Nephron progenitor cell (in vitro differentiated cells): Measurements from ENCODE around the gene CORO1A.

Experiments used
- DNase-seq: peaks from one replicate; pipeline ENCODE4 v3.0.0; 2021
- H3K27ac Mint-ChIP-seq: 2 replicates; pipeline ENCODE4 v1.8.0; 2021; ENCODE audit warnings: mild to moderate bottlenecking, moderate library complexity, mixed read lengths
- H3K27me3 Mint-ChIP-seq: 2 replicates; pipeline ENCODE4 v1.8.0; 2021; ENCODE audit warnings: mild to moderate bottlenecking, low read depth, mixed read lengths; ENCODE audit not compliant: poor library complexity
- H3K36me3 Mint-ChIP-seq: 2 replicates; pipeline ENCODE4 v1.8.0; 2021; ENCODE audit warnings: low read depth, mixed read lengths
- H3K4me1 Mint-ChIP-seq: 2 replicates; pipeline ENCODE4 v1.8.0; 2021; ENCODE audit warnings: mixed read lengths
- H3K4me3 Mint-ChIP-seq: 2 replicates; pipeline ENCODE4 v1.8.0; 2021; ENCODE audit warnings: mild to moderate bottlenecking, moderate library complexity, mixed read lengths
- H3K9me3 Mint-ChIP-seq: 2 replicates; pipeline ENCODE4 v1.8.0; 2021; ENCODE audit warnings: mild to moderate bottlenecking, moderate library complexity, mixed read lengths
- TF ChIP-seq, protein P1 (sequence below): fragments of 200-600 bp; sonication (generic); IDR thresholded peaks from 2 replicates; pipeline ENCODE4 v1.5.0; 2021; ENCODE audit warnings: antibody characterized with exemption

CORO1A gene

DNA sequence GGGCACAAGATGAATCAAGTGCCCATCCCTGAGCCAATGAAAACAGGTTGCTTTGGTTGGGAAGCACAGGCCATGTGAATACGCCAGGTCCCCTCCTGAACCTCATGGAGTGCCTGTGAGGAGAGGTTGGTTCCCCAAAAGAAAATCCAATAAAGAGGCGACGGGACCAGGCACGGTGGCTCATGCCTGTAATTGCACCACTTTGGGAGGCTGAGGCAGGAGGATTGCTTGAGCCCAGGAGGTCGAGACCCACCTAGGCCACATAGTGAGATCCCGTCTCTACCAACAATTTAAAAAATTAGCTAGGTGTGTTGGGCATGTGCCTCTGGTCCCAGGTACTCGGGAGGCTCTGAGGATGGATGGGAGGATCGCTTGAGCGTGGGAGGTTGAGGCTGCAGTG is 3.5 kb upstream of the CORO1A start:
- H3K36me3 Mint-ChIP-seq, result no peaks in the 10 kb centered on the region
- no peak overlapping the region for H3K27ac Mint-ChIP-seq
- no peak overlapping the region for H3K4me3 Mint-ChIP-seq
- peaks cover 29% of the 10 kb centered on the region for H3K27me3 Mint-ChIP-seq
- H3K9me3 Mint-ChIP-seq, result no peaks in the 10 kb centered on the region
- TF ChIP-seq, protein P1, sequence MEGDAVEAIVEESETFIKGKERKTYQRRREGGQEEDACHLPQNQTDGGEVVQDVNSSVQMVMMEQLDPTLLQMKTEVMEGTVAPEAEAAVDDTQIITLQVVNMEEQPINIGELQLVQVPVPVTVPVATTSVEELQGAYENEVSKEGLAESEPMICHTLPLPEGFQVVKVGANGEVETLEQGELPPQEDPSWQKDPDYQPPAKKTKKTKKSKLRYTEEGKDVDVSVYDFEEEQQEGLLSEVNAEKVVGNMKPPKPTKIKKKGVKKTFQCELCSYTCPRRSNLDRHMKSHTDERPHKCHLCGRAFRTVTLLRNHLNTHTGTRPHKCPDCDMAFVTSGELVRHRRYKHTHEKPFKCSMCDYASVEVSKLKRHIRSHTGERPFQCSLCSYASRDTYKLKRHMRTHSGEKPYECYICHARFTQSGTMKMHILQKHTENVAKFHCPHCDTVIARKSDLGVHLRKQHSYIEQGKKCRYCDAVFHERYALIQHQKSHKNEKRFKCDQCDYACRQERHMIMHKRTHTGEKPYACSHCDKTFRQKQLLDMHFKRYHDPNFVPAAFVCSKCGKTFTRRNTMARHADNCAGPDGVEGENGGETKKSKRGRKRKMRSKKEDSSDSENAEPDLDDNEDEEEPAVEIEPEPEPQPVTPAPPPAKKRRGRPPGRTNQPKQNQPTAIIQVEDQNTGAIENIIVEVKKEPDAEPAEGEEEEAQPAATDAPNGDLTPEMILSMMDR, result no peak
- no peak for DNase-seq
- H3K4me1 Mint-ChIP-seq, result peaks cover 9% of the 10 kb centered on the region

DNA sequence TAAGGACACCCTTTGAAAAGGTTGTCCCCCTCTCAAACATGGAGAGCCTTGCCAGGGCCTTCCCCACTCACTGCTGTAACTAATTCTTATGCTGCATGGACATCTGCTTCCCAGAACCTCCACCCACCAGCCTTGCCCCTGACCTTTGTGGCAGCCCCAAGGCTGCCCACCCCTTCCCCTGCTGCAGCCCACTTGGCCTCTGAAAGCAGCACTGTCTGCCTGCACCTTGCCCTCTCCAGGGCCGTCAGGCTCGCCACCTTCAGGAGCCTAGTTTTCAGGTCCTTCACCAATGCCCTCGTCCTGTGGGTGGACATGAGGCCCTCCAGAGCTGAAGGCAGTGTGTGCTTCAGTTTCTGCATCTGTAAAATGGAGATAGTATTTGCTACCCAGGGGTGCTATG is 2.7 kb upstream of the CORO1A start:
- H3K4me3 Mint-ChIP-seq, result no peak overlapping the region
- DNase-seq, result no peak
- no peaks in the 10 kb centered on the region for H3K9me3 Mint-ChIP-seq

DNA sequence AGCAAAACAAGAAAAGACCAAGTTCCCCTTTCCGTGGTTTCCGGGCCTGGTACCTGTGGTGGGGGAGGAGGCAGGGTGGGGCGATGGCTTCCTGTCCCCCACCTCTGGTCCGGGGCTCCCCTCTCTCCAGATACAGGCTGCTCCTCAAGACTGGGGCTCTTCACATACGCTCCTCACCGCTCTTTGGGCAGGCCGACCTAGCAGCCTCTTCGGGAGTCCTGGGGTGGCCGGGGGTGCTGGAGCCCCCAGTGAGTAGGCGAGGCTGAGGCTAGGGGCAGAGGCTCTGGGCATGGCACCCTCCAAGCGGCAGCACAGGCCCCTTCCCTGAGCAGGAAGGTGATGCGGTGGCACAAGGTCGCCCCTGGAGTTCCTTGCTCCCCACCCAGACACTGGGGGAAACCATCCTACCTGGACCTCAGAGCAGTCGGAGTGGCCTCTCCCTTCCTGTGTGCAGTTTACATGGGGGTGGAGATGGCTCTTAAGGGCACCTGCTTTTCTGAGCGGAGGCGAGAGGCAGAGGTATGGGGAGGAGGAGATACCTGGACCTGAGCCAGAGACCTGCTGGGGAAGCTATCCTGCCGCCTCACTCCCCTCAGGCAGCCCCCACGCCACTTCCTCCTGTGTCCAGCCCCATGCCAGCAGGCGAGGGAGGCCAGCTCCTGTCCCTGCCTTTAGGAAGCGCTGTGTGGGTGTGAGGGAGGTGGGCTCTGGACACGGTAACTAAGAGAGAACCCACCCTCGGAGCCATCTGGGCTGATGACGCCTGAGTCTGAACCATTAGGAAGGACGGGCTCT is 891 bp downstream of the CORO1A start:
- H3K9me3 Mint-ChIP-seq, result no peaks in the 10 kb centered on the region
- peak; percentile 5 for DNase-seq
- TF ChIP-seq, protein P1, result no peak
- no peaks in the 10 kb centered on the region for H3K36me3 Mint-ChIP-seq
- peaks cover 25% of the 10 kb centered on the region for H3K27me3 Mint-ChIP-seq
- H3K4me1 Mint-ChIP-seq, result peaks cover 9% of the 10 kb centered on the region
- H3K4me3 Mint-ChIP-seq, result peak overlapping the region; percentile 66
- H3K27ac Mint-ChIP-seq, result no peak overlapping the region

More for the DNA sequence above, 2.7 kb upstream of the CORO1A start:
- no peaks in the 10 kb centered on the region for H3K36me3 Mint-ChIP-seq
- H3K4me1 Mint-ChIP-seq, result peaks cover 9% of the 10 kb centered on the region
- TF ChIP-seq, protein P1, result no peak
- H3K27me3 Mint-ChIP-seq, result peaks cover 29% of the 10 kb centered on the region
- no peak overlapping the region for H3K27ac Mint-ChIP-seq

DNA sequence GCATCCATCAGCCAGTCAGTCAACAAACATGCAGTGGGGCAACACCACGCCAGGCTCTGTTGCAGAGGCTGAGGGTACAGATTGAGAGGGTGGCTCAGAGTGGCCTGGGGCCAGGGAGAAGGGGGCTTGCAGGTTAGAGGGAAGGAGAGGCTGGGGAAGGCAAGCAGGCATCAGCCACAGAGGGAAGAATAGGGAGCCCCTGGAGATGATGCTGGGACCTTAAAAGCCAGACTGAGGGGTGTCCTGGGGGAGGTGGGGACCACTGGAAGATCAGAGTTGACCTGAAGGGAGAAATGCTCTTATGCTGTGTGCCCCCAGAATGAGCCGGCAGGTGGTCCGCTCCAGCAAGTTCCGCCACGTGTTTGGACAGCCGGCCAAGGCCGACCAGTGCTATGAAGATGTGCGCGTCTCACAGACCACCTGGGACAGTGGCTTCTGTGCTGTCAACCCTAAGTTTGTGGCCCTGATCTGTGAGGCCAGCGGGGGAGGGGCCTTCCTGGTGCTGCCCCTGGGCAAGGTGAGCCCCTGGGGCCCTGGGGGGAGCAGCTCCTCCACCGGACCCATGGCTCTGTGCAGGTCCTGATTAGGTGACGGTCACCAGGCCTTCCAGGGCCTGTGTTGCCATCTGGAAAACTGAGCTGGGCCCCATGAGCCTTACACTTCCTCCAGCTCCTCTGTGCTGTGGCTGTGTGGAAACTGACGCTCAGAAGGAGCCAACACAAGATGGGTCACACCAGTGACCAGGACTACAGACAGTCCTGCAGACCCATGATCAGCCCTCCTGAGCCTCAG is 1.7 kb downstream of the CORO1A start:
- DNase-seq, result peak; percentile 9
- H3K27me3 Mint-ChIP-seq, result peaks cover 19% of the 10 kb centered on the region
- no peaks in the 10 kb centered on the region for H3K36me3 Mint-ChIP-seq
- peak overlapping the region; percentile 16 for H3K4me3 Mint-ChIP-seq
- H3K4me1 Mint-ChIP-seq, result peaks cover 9% of the 10 kb centered on the region
- TF ChIP-seq, protein P1, result no peak
- no peaks in the 10 kb centered on the region for H3K9me3 Mint-ChIP-seq
- no peak overlapping the region for H3K27ac Mint-ChIP-seq

DNA sequence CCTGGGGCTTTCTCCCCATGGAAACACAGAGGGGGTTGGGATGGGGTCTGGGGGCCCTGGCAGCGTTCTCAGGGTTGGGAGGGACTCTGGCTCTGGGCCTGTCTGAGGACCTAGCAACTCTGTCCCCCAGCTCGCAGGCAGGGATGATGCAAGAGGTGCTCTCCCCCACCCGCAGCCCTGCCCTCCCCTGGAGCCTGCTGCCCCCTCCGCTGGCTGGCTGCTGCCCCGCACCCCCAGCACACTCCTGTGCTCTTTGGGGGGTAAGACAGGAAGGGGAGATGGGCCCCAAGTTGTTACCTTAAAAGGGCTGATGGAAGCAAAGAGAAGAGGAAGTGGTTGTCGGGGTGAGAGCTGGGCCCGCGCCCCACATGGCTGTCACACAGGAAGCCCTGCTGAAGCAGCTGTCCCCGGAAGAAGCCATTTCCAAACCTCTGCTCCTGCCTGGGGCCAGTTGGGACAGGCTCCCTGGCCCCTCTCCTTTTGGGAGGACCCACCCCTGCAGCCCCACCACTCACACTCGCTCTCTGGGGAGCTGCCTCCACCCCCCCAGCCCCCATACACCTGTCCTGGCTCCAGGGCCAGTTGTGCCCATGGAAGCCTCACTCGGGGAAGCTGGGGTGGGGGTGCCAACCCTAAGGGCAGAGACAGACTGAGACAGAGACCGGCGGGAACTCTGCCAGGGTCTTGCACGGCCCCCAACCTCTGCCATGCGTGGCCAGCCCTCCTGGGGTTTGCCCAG is 2.5 kb downstream of the CORO1A start:
- no peaks in the 10 kb centered on the region for H3K36me3 Mint-ChIP-seq
- no peak overlapping the region for H3K4me3 Mint-ChIP-seq
- TF ChIP-seq, protein P1, result no peak
- H3K27me3 Mint-ChIP-seq, result peaks cover 15% of the 10 kb centered on the region
- H3K4me1 Mint-ChIP-seq, result peaks cover 9% of the 10 kb centered on the region
- H3K9me3 Mint-ChIP-seq, result no peaks in the 10 kb centered on the region
- DNase-seq, result no peak
- H3K27ac Mint-ChIP-seq, result no peak overlapping the region
